Measurements from ENCODE around the gene CLEC14A. TPM values are rescaled to one million over a fixed set of nuclear protein-coding genes. Genes with fewer than 3 reads are reported as not detected.

CLEC14A gene
- polyA plus RNA-seq, 1 donor from 2014 or later = not detected

GRCh38 chr14:38217553-38217952 is 38.3 kb downstream of the CLEC14A start:
- H3K36me3 Mint-ChIP-seq = no peaks in the 10 kb centered on the region
- H3K27me3 Mint-ChIP-seq = no peaks in the 10 kb centered on the region

DNA sequence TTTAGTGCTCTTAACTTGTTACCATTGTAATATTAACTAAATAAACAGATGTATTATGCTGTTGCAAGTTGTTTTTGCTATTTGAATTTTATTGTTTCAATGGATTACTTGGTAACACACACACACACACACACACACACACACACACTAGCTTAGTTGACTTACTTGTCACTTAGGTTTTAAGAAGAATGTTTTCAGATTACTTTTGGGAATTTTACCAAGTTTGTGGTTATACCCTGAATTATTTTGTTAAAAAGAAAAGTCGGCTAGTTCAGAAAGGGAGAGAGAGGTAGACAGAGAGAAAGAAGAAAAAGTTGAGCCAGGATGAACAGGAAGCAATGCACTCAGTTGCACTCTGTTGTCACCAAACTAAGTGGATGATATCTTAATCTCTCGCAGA is 42.9 kb downstream of the CLEC14A start:
- Mint-ChIP-seq H3K27ac (no peak overlapping the region), H3K27me3 (peaks cover 27% of the 10 kb centered on the region), H3K36me3 (peaks cover 3% of the 10 kb centered on the region), H3K4me1 (no peaks in the 10 kb centered on the region), H3K9me3 (peaks cover 0 to 7% (median 7%) of the 10 kb centered on the region in 3 donors), H3K4me3 (no peak overlapping the region)

More at GRCh38 chr14:38217553-38217952, 38.3 kb downstream of the CLEC14A start:
- Mint-ChIP-seq H3K9me3 (peaks cover 0 to 2% (median 0%) of the 10 kb centered on the region in 3 donors), H3K4me3 (no peak overlapping the region), H3K27ac (no peak overlapping the region), H3K4me1 (no peaks in the 10 kb centered on the region)

- no peaks in the 10 kb centered on the region for H3K4me1 Mint-ChIP-seq
- H3K4me3 Mint-ChIP-seq = no peak overlapping the region
- peaks cover 28% of the 10 kb centered on the region for H3K27me3 Mint-ChIP-seq
- peaks cover 1 to 7% (median 7%) of the 10 kb centered on the region in 3 donors for H3K9me3 Mint-ChIP-seq
- H3K27ac Mint-ChIP-seq = no peak overlapping the region
- H3K36me3 Mint-ChIP-seq = peaks cover 3% of the 10 kb centered on the region
These were observed 43.8 kb downstream of the CLEC14A start for GRCh38 chr14:38212111-38212510.

- peaks cover 28% of the 10 kb centered on the region for H3K27me3 Mint-ChIP-seq
- no peak overlapping the region for H3K4me3 Mint-ChIP-seq
- H3K9me3 Mint-ChIP-seq = peaks cover 3 to 7% (median 7%) of the 10 kb centered on the region in 3 donors
These were observed 44.6 kb downstream of the CLEC14A start for GRCh38 chr14:38211255-38211735.

DNA sequence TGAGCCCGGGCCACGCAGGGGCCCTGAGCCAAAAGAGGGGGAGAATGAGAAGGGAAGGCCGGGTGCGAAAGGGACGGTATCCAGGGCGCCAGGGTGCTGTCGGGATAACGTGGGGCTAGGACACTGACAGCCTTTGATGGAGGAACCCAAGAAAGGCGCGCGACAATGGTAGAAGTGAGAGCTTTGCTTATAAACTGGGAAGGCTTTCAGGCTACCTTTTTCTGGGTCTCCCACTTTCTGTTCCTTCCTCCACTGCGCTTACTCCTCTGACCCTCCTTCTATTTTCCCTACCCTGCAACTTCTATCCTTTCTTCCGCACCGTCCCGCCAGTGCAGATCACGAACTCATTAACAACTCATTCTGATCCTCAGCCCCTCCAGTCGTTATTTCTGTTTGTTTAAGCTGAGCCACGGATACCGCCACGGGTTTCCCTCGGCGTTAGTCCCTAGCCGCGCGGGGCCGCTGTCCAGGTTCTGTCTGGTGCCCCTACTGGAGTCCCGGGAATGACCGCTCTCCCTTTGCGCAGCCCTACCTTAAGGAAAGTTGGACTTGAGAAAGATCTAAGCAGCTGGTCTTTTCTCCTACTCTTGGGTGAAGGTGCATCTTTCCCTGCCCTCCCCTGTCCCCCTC is 45.2 kb downstream of the CLEC14A start:
- no peak overlapping the region for H3K27ac Mint-ChIP-seq
- no peaks in the 10 kb centered on the region for H3K4me1 Mint-ChIP-seq
- H3K4me3 Mint-ChIP-seq = peak overlapping the region in 2 of 4 donors; percentile 24 to 47

More at GRCh38 chr14:38211255-38211735, 44.6 kb downstream of the CLEC14A start:
- H3K36me3 Mint-ChIP-seq = peaks cover 3% of the 10 kb centered on the region
- H3K27ac Mint-ChIP-seq = no peak overlapping the region
- H3K4me1 Mint-ChIP-seq = no peaks in the 10 kb centered on the region

DNA sequence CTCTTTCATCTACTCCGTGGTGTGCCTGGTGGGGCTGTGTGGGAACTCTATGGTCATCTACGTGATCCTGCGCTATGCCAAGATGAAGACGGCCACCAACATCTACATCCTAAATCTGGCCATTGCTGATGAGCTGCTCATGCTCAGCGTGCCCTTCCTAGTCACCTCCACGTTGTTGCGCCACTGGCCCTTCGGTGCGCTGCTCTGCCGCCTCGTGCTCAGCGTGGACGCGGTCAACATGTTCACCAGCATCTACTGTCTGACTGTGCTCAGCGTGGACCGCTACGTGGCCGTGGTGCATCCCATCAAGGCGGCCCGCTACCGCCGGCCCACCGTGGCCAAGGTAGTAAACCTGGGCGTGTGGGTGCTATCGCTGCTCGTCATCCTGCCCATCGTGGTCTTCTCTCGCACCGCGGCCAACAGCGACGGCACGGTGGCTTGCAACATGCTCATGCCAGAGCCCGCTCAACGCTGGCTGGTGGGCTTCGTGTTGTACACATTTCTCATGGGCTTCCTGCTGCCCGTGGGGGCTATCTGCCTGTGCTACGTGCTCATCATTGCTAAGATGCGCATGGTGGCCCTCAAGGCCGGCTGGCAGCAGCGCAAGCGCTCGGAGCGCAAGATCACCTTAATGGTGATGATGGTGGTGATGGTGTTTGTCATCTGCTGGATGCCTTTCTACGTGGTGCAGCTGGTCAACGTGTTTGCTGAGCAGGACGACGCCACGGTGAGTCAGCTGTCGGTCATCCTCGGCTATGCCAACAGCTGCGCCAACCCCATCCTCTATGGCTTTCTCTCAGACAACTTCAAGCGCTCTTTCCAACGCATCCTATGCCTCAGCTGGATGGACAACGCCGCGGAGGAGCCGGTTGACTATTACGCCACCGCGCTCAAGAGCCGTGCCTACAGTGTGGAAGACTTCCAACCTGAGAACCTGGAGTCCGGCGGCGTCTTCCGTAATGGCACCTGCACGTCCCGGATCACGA is 46.0 kb downstream of the CLEC14A start:
- H3K4me1 Mint-ChIP-seq = no peaks in the 10 kb centered on the region
- peaks cover 3% of the 10 kb centered on the region for H3K36me3 Mint-ChIP-seq
- H3K9me3 Mint-ChIP-seq = peaks cover 5 to 15% (median 10%) of the 10 kb centered on the region in 3 donors
- H3K27ac Mint-ChIP-seq = no peak overlapping the region
- H3K4me3 Mint-ChIP-seq = no peak overlapping the region
- peaks cover 28% of the 10 kb centered on the region for H3K27me3 Mint-ChIP-seq

More for the DNA sequence above, 45.2 kb downstream of the CLEC14A start:
- Mint-ChIP-seq H3K27me3 (peaks cover 28% of the 10 kb centered on the region), H3K36me3 (peaks cover 3% of the 10 kb centered on the region), H3K9me3 (peaks cover 5 to 10% (median 10%) of the 10 kb centered on the region in 3 donors)

GRCh38 chr14:38208618-38209562 is 47.0 kb downstream of the CLEC14A start:
- Mint-ChIP-seq H3K4me3 (peak overlapping the region in 1 of 4 donors; percentile 51), H3K9me3 (peaks cover 5 to 15% (median 10%) of the 10 kb centered on the region in 3 donors), H3K4me1 (no peaks in the 10 kb centered on the region), H3K27ac (no peak overlapping the region), H3K27me3 (peaks cover 28% of the 10 kb centered on the region), H3K36me3 (peaks cover 3% of the 10 kb centered on the region)

- Mint-ChIP-seq H3K4me1 (no peaks in the 10 kb centered on the region), H3K4me3 (peak within 1 kb of the TSS in 1 of 4 donors; percentile 51), H3K27ac (no peak within 1 kb of the TSS), H3K9me3 (peaks cover 5 to 15% (median 10%) of the 10 kb centered on the region in 3 donors), H3K27me3 (peaks cover 28% of the 10 kb centered on the region), H3K36me3 (peaks cover 3% of the 10 kb centered on the region)
These were observed 47.9 kb downstream of the CLEC14A start, which contains the start of gene SSTR1 for GRCh38 chr14:38207736-38208617. Gene SSTR1 (plus strand): TSS chr14:38207904. CDS start chr14:38209390, 1,486 bp downstream.

DNA sequence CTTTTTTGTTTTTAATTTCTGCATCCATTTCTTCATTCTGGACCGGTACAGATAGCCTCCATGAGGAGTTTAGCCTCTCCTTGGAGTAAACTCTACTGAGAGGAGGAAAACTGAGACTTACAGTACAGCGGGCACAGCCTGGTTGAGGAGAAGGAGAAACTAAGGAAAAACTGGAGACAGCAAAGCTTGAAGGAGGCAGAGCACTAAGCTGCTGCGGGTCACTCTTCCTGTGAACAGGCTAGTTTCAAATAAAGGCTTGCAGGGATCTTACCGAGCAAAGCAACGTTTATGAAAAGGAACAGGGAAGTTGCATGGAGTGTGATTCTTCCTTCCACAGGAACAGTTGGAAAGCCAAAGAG is 48.5 kb downstream of the CLEC14A start:
- Mint-ChIP-seq H3K4me1 (no peaks in the 10 kb centered on the region), H3K36me3 (peaks cover 5% of the 10 kb centered on the region), H3K9me3 (peaks cover 5 to 15% (median 10%) of the 10 kb centered on the region in 3 donors), H3K27me3 (peaks cover 28% of the 10 kb centered on the region), H3K27ac (no peak overlapping the region), H3K4me3 (no peak overlapping the region)

DNA sequence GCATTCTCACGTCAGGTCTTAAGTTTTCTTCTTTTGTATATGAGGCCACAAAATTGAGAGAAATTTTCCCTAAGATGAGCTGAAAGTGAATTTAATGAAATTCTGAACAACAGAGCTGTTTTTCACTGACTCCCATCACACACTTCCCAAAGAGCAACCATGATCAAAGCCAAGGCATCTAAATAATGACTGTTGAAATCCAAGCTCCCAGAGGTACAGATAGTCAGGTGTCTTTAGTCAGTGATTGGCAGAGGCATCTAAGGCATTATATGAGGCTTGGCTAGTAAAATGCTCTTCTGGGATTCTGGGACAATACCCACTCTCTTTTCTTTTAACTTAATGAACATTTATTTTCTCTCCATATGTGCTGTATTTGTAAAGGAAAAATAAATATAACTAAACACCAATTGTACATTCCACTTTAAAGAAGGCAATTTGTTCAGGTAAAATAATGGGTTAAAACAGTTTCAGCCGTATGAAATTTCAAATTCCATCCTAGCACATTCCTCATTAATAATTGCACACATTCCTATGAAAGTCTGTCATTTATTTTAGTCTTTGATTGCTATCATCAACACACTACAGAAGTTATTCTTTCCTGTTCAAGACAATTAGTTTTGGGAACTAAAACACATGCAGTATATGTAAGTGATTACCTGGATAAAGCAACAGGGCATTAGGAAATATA is 49.1 kb downstream of the CLEC14A start:
- H3K36me3 Mint-ChIP-seq = peaks cover 5% of the 10 kb centered on the region
- H3K27ac Mint-ChIP-seq = no peak overlapping the region
- H3K4me3 Mint-ChIP-seq = no peak overlapping the region
- peaks cover 27% of the 10 kb centered on the region for H3K27me3 Mint-ChIP-seq
- no peaks in the 10 kb centered on the region for H3K4me1 Mint-ChIP-seq
- peaks cover 5 to 15% (median 9%) of the 10 kb centered on the region in 3 donors for H3K9me3 Mint-ChIP-seq

DNA sequence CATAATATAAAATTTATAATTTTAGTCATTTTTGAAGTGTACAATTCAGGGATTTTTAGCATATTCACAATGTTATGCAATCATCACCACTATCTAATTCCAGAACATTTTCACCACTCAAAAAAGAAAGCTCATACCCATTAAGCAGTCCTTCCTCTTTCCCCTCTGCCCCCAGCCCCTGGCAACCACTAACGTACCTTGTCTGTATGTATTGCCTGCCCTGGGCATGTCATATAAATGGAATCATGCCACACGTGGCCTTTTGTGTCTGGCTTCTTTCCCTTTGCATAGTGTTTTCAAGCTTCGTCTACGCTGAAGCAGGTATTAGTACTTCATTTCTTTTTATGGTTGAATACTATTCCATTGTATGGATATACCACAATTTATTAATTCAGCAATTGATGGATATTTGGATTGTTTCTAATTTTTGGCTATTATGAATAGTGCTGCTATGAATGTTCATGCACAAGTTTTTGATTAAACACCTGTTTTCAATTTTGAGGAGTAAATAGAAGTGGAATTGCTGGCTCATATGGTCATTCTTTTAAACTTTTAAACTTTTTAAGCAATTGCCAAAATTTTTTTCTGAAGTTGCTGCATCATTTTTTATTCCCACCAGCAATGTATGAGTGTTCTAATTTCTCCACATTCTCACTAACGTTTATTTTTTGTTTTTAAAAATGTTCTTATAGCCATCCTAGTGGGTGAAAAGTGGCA is 49.8 kb downstream of the CLEC14A start:
- H3K36me3 Mint-ChIP-seq = peaks cover 5% of the 10 kb centered on the region
- peaks cover 5 to 15% (median 7%) of the 10 kb centered on the region in 3 donors for H3K9me3 Mint-ChIP-seq
- H3K27me3 Mint-ChIP-seq = peaks cover 22% of the 10 kb centered on the region
- no peaks in the 10 kb centered on the region for H3K4me1 Mint-ChIP-seq
- no peak overlapping the region for H3K27ac Mint-ChIP-seq
- no peak overlapping the region for H3K4me3 Mint-ChIP-seq

DNA sequence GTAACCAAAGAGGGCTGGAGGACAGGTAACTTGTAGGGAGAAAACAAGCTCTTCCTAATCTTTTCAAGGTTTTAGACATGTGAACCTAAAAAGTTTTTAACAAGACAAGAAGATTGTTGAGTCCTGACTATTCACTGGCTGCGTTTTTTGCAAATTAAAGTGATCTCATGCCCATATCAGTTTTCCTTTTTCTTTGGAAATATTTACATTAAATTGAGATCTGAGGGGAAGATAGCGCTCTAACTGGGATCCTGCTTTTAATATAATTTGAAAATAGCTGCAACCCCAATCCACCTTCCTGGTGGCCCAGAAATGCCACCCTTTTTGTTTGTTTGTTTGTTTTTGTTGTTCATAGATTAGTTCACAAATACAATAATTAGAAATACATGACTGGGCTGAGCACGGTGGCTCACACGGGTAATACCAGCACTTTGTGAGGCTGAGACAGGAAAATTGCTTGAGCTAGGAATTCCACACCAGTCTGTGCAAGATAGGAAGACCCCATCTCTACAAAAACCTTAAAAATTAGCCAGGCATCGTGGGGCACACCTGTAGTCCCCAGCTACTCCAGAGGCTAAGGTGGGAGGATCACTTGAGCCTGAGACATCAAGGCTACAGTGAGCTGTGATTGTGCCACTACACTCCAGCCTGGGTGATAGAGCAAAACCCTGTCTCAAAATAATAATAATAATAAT is 50.6 kb downstream of the CLEC14A start:
- peaks cover 5 to 11% (median 7%) of the 10 kb centered on the region in 3 donors for H3K9me3 Mint-ChIP-seq
- H3K27me3 Mint-ChIP-seq = peaks cover 15% of the 10 kb centered on the region
- H3K27ac Mint-ChIP-seq = no peak overlapping the region
- peaks cover 5% of the 10 kb centered on the region for H3K36me3 Mint-ChIP-seq
- H3K4me3 Mint-ChIP-seq = no peak overlapping the region
- H3K4me1 Mint-ChIP-seq = no peaks in the 10 kb centered on the region
